C4-2B (cell line): ENCODE measurements around the gene OR2T29.

ENCODE experiments used
- CTCF ChIP-seq: fragments of 450-650 bp; conservative IDR thresholded peaks from 2 replicates; pipeline ENCODE4 v1.5.1; 2017; ENCODE audit warnings: mild to moderate bottlenecking
- ZFX ChIP-seq: fragments of 450-650 bp; IDR thresholded peaks from 2 replicates; pipeline ENCODE4 v1.6.1; 2017

- TF ChIP-seq CTCF (no peak), ZFX (no peak)
Observed at GRCh38 chr1:248592655-248593054, 30.1 kb upstream of the OR2T29 start.
